Left lung (tissue), 10 donors: Measurements from ENCODE around the gene ADGRL2. TPM values are rescaled to one million over a fixed set of nuclear protein-coding genes. Genes with fewer than 3 reads are reported as not detected.

Source experiments
- ATAC-seq: fragments of 200-7000 bp; cut with Tn5 transposase; one replicate; pipeline ENCODE4 v1.9.1; 2020; ENCODE audit warnings: moderate library complexity
- DNase-seq, 4 donors: peaks; one replicate each; pipeline ENCODE4 v3.0.0-alpha.2; 2013 to 2020
- H3K27ac ChIP-seq, 2 donors: fragments of 200-600 bp; sonication (generic) in 1 of 2; one replicate each; pipeline versions ENCODE4 v1.5.0 to v1.8.0; 2020 to 2021
- H3K27me3 ChIP-seq, 2 donors: fragments of 200-600 bp; sonication (generic) in 1 of 2; one replicate each; pipeline versions ENCODE4 v1.5.0 to v1.8.0; 2020 to 2021
- H3K36me3 ChIP-seq, 2 donors: fragments of 200-600 bp; sonication (generic) in 1 of 2; one replicate each; pipeline versions ENCODE4 v1.5.0 to v1.8.0; 2020 to 2021
- H3K4me1 ChIP-seq, 2 donors: fragments of 200-600 bp; one replicate each; pipeline ENCODE4 v1.8.0; 2021
- H3K4me3 ChIP-seq, 2 donors: fragments of 200-600 bp; sonication (generic) in 1 of 2; one replicate each; pipeline versions ENCODE4 v1.5.0 to v1.8.0; 2020 to 2021; ENCODE audit warnings: mild to moderate bottlenecking in 1 of 2
- H3K9me3 ChIP-seq, 2 donors: fragments of 200-600 bp; sonication (generic) in 1 of 2; one replicate each; pipeline versions ENCODE4 v1.5.0 to v1.8.0; 2020 to 2021
- CTCF ChIP-seq, 2 donors: fragments of 200-600 bp; sonication (generic) in 1 of 2; IDR thresholded peaks; one replicate each; pipeline versions ENCODE4 v1.5.0 to v1.8.0; 2021; ENCODE audit warnings: antibody characterized with exemption in 2 of 2
- intact Hi-C, 2 donors: fragments of 100-400 bp; cut with DNase I; formaldehyde crosslinking; loops; one replicate each; pipeline versions ENCODE4 v1.11.2 to v1.14.2; 2022
- polyA plus RNA-seq, 6 donors: library from polyadenylated mRNA; unstranded; fragments of 120-200 nt; gene quantifications; one replicate each; pipeline ENCODE4 v1.2.1, GENCODE V29; 2013; ENCODE audit not compliant: insufficient read length in 6 of 6
- total RNA-seq, 2 donors: library from RNA; stranded (reverse); fragmentation: NEBNext Ultra II Directional; extraction: Animal tissue kit (Norgen Biotek cat#: 25700); gene quantifications; one replicate each; pipeline ENCODE4 v1.2.1, GENCODE V29; 2021
- donor health status: DM: no; HTN: yes; CAD: no.
- donor health status: DM: no; HTN: no; CAD: no.

The ADGRL2 gene
- total and polyA plus RNA-seq, 8 donors: 78.8 to 295 (median 250) TPM

- Histone ChIP-seq H3K27me3 (no peaks in the 10 kb centered on the region), H3K4me1 (no peaks in the 10 kb centered on the region), H3K4me3 (no peak overlapping the region), H3K27ac (no peak overlapping the region), H3K9me3 (no peaks in the 10 kb centered on the region), H3K36me3 (peaks cover 0 to 6% of the 10 kb centered on the region in 2 donors)
- no peak for ATAC-seq
- intact Hi-C loops: no loop called here
- no peak for DNase-seq
- no peak for TF ChIP-seq CTCF (IDR thresholded peaks at IDR 0.05)
Measured at GRCh38 chr1:81974883-81975555, 174.3 kb downstream of the ADGRL2 start.

- no peaks in the 10 kb centered on the region for H3K4me1 ChIP-seq
- no peak for TF ChIP-seq CTCF (IDR thresholded peaks at IDR 0.05)
Measured at GRCh38 chr1:81976539-81976938, 175.8 kb downstream of the ADGRL2 start.

GRCh38 chr1:81978945-81979344 lies 178.2 kb downstream of the ADGRL2 start:
- no peaks in the 10 kb centered on the region for H3K27me3 ChIP-seq
- H3K36me3 ChIP-seq: peaks cover 0 to 3% of the 10 kb centered on the region in 2 donors
- no peaks in the 10 kb centered on the region for H3K4me1 ChIP-seq
- H3K9me3 ChIP-seq: no peaks in the 10 kb centered on the region
- ATAC-seq (no peak), DNase-seq (no peak)
- intact Hi-C loops: no loop called here
- no peak for TF ChIP-seq CTCF (IDR thresholded peaks at IDR 0.05)
- no peak overlapping the region for H3K27ac ChIP-seq
- no peak overlapping the region for H3K4me3 ChIP-seq

More at GRCh38 chr1:81976539-81976938, 175.8 kb downstream of the ADGRL2 start:
- Histone ChIP-seq H3K36me3 (peaks cover 0 to 1% of the 10 kb centered on the region in 2 donors), H3K4me3 (no peak overlapping the region), H3K9me3 (no peaks in the 10 kb centered on the region), H3K27ac (no peak overlapping the region), H3K27me3 (no peaks in the 10 kb centered on the region)
- intact Hi-C loops: no loop called here
- ATAC-seq (no peak), DNase-seq (no peak)

- Histone ChIP-seq H3K36me3 (peaks cover 0 to 3% of the 10 kb centered on the region in 2 donors), H3K4me3 (no peak overlapping the region), H3K27ac (no peak overlapping the region), H3K9me3 (no peaks in the 10 kb centered on the region), H3K4me1 (no peaks in the 10 kb centered on the region), H3K27me3 (no peaks in the 10 kb centered on the region)
- no peak for TF ChIP-seq CTCF (IDR thresholded peaks at IDR 0.05)
- intact Hi-C loops: no loop called here
- DNase-seq (no peak), ATAC-seq (no peak)
Measured at GRCh38 chr1:81982523-81982922, 181.8 kb downstream of the ADGRL2 start.

GRCh38 chr1:81989524-81989923 lies 188.8 kb downstream of the ADGRL2 start:
- Histone ChIP-seq H3K9me3 (no peaks in the 10 kb centered on the region), H3K27me3 (no peaks in the 10 kb centered on the region), H3K4me3 (no peak overlapping the region), H3K36me3 (no peaks in the 10 kb centered on the region), H3K4me1 (no peaks in the 10 kb centered on the region), H3K27ac (no peak overlapping the region)
- DNase-seq: no peak
- intact Hi-C loops: no loop called here
- TF ChIP-seq CTCF (IDR thresholded peaks at IDR 0.05): no peak
- ATAC-seq: no peak
